ENCODE data around the gene GPR15LG.
"Not testable (repeated sequence)": the region's sequence is repeated elsewhere in the genome, so short reads cannot be mapped to it uniquely, and the experiment has no call there.

The GPR15LG gene

DNA sequence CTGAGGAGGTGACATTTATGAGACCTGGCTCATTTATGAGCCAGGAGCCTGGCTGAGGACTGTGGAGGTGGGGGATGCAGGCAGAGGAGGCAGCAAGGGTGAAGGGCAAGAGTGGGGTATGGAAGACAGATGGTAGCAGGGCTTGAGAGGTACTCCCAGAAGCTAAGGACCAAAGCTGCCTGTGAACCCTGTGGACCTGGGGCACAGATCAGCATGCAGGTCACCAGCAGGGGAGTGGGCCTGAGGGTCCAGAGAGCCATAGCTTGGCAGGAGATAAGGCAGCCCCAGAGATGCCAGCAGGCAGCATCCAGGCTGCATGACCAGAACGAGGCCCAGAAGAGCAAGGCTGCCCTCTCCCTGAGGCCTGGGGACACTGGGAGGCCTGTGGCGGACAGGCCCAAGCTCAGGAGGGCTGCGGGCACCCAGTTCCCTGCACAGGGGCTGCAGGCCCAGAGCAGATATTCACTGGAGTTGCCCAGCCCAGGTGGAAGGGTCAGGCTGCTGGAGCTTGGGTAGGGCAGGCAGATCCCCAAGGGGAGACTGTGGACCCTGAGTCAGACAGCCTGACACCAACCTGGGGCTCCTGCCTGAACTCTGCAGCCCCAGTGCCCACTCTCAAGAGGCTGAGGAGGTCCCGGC, 3.4 kb downstream of the GPR15LG start:
- TF ChIP-seq GABPA (IDR thresholded peaks at IDR 0.05; ENCODE audit: low read depth), result no peak
- TF ChIP-seq POLR2AphosphoS5 (IDR thresholded peaks at IDR 0.05; ENCODE audit: low read depth), result no peak
- TF ChIP-seq, protein P1, sequence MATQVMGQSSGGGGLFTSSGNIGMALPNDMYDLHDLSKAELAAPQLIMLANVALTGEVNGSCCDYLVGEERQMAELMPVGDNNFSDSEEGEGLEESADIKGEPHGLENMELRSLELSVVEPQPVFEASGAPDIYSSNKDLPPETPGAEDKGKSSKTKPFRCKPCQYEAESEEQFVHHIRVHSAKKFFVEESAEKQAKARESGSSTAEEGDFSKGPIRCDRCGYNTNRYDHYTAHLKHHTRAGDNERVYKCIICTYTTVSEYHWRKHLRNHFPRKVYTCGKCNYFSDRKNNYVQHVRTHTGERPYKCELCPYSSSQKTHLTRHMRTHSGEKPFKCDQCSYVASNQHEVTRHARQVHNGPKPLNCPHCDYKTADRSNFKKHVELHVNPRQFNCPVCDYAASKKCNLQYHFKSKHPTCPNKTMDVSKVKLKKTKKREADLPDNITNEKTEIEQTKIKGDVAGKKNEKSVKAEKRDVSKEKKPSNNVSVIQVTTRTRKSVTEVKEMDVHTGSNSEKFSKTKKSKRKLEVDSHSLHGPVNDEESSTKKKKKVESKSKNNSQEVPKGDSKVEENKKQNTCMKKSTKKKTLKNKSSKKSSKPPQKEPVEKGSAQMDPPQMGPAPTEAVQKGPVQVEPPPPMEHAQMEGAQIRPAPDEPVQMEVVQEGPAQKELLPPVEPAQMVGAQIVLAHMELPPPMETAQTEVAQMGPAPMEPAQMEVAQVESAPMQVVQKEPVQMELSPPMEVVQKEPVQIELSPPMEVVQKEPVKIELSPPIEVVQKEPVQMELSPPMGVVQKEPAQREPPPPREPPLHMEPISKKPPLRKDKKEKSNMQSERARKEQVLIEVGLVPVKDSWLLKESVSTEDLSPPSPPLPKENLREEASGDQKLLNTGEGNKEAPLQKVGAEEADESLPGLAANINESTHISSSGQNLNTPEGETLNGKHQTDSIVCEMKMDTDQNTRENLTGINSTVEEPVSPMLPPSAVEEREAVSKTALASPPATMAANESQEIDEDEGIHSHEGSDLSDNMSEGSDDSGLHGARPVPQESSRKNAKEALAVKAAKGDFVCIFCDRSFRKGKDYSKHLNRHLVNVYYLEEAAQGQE (IDR thresholded peaks at IDR 0.05; ENCODE audit: insufficient replicate concordance, low read depth), result no peak
- TF ChIP-seq, protein P2, sequence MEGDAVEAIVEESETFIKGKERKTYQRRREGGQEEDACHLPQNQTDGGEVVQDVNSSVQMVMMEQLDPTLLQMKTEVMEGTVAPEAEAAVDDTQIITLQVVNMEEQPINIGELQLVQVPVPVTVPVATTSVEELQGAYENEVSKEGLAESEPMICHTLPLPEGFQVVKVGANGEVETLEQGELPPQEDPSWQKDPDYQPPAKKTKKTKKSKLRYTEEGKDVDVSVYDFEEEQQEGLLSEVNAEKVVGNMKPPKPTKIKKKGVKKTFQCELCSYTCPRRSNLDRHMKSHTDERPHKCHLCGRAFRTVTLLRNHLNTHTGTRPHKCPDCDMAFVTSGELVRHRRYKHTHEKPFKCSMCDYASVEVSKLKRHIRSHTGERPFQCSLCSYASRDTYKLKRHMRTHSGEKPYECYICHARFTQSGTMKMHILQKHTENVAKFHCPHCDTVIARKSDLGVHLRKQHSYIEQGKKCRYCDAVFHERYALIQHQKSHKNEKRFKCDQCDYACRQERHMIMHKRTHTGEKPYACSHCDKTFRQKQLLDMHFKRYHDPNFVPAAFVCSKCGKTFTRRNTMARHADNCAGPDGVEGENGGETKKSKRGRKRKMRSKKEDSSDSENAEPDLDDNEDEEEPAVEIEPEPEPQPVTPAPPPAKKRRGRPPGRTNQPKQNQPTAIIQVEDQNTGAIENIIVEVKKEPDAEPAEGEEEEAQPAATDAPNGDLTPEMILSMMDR (IDR thresholded peaks at IDR 0.05; ENCODE audit: insufficient read depth, low read length), result no peak
- TF ChIP-seq SPI1 (IDR thresholded peaks at IDR 0.05; ENCODE audit: borderline replicate concordance, low read depth), result no peak
- no peak for DNase-seq (ENCODE audit: low read depth in 1 of 2, low spot score in 1 of 2)
- Histone ChIP-seq H3K4me3 (replicated peaks; ENCODE audit: insufficient read depth, low read length) (no peak overlapping the region), H3K27me3 (ENCODE audit: insufficient read depth, poor library complexity, severe bottlenecking) (no peaks in the 10 kb centered on the region), H3K27ac (replicated peaks) (no peak overlapping the region)

DNA sequence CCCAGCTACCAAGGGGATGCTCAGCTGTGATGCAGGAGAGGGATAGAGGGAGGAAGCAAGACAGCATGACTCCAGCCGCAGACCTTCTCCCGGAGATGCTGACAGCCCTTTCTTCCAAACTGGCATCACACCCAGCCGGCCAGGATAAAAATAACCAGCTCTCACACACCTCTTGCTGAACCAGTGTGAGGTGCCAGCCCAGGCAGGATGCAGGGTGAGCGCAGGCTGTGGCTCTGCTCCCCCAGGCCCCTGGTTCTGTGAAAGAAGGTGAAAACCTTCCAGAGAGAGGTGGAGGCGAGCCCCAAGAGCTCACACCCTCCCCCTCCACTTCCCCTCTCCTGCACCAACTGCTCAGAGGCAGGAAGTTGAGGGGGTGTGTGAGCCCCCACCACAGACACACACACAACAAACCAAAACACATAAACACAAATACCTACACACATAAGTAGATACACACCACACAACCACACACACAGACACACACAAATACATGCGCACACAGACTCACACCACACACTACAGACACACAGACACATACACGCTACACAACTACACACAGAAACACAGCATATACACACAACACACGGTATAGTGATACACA, 4.0 kb downstream of the GPR15LG start:
- Histone ChIP-seq H3K27me3 (ENCODE audit: insufficient read depth, poor library complexity, severe bottlenecking) (no peaks in the 10 kb centered on the region), H3K4me3 (replicated peaks; ENCODE audit: insufficient read depth, low read length) (no peak overlapping the region), H3K27ac (replicated peaks) (no peak overlapping the region)
- TF ChIP-seq POLR2AphosphoS5 (IDR thresholded peaks at IDR 0.05; ENCODE audit: low read depth) (no peak), SPI1 (IDR thresholded peaks at IDR 0.05; ENCODE audit: borderline replicate concordance, low read depth) (peak; percentile 65)
- peak in 1 of 2 experiments; percentile 34 for DNase-seq (ENCODE audit: low read depth in 1 of 2, low spot score in 1 of 2)

GRCh38 chr10:84178160-84178609, 4.6 kb downstream of the GPR15LG start:
- no peak overlapping the region for H3K4me3 ChIP-seq (replicated peaks; ENCODE audit: insufficient read depth, low read length)
- H3K27me3 ChIP-seq (ENCODE audit: insufficient read depth, poor library complexity, severe bottlenecking), result no peaks in the 10 kb centered on the region
- TF ChIP-seq POLR2AphosphoS5 (IDR thresholded peaks at IDR 0.05; ENCODE audit: low read depth) (no peak), GABPA (IDR thresholded peaks at IDR 0.05; ENCODE audit: low read depth) (no peak), SPI1 (IDR thresholded peaks at IDR 0.05; ENCODE audit: borderline replicate concordance, low read depth) (no peak)
- TF ChIP-seq, protein P2 (IDR thresholded peaks at IDR 0.05; ENCODE audit: insufficient read depth, low read length), result no peak
- TF ChIP-seq, protein P1 (IDR thresholded peaks at IDR 0.05; ENCODE audit: insufficient replicate concordance, low read depth), result no peak
- DNase-seq (ENCODE audit: low read depth in 1 of 2, low spot score in 1 of 2), result no peak
- H3K27ac ChIP-seq (replicated peaks), result no peak overlapping the region

DNA sequence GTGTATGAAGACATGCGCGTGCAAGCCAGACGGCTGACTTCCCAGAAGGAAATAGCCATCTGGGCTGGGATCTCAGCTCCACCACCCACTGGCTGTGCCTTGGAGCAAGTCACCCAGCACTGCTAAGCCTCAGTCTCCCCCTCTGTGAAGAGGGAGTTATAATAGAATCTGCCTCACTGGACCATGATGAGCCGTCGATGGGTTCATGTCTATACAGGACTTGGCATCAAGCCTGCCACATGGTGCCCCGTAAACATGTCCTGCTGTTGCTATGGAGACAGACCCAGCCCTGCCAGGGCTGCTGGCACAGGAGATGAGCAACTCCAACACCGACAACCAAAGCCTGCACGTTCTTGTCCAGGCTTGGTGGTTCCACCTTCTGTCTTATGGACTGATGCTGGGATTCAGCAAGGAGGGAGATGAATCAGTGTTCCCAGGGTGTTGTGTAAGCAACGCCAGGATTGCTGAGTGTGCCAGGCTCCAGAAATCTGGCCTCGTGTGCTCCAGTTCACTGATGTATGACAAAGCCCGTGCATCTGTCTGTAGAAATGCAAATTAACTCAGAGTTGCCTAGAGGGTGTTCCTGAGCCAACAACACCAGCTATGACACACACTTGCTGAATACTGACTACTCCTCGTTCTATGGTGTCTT, 5.6 kb downstream of the GPR15LG start:
- no peak overlapping the region for H3K4me3 ChIP-seq (replicated peaks; ENCODE audit: insufficient read depth, low read length)
- H3K27me3 ChIP-seq (ENCODE audit: insufficient read depth, poor library complexity, severe bottlenecking), result no peaks in the 10 kb centered on the region
- TF ChIP-seq, protein P2 (IDR thresholded peaks at IDR 0.05; ENCODE audit: insufficient read depth, low read length), result no peak
- TF ChIP-seq, protein P1 (IDR thresholded peaks at IDR 0.05; ENCODE audit: insufficient replicate concordance, low read depth), result no peak
- TF ChIP-seq POLR2AphosphoS5 (IDR thresholded peaks at IDR 0.05; ENCODE audit: low read depth) (no peak), GABPA (IDR thresholded peaks at IDR 0.05; ENCODE audit: low read depth) (no peak), SPI1 (IDR thresholded peaks at IDR 0.05; ENCODE audit: borderline replicate concordance, low read depth) (no peak)
- DNase-seq (ENCODE audit: low read depth in 1 of 2, low spot score in 1 of 2), result no peak
- H3K27ac ChIP-seq (replicated peaks), result no peak overlapping the region

DNA sequence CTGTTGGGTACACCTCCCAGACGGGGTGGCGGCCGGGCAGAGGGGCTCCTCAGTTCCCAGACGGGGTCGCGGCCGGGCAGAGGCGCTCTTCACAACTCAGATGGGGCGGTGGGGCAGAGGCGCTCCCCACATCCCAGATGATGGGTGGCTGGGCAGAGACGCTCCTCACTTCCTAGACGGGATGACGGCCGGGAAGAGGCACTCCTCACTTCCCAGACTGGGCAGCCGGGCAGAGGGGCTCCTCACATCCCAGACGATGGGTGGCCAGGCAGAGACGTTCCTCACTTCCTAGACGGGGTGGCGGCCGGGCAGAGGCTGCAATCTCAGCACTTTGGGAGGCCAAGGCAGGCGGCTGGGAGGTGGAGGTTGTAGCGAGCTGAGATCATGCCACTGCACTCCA, 6.8 kb downstream of the GPR15LG start:
- H3K27me3 ChIP-seq (ENCODE audit: insufficient read depth, poor library complexity, severe bottlenecking); H3K4me3 ChIP-seq (replicated peaks; ENCODE audit: insufficient read depth, low read length); H3K27ac ChIP-seq (replicated peaks); DNase-seq (ENCODE audit: low read depth in 1 of 2, low spot score in 1 of 2): not testable (repeated sequence)
